ENCODE results near the gene TIMP1. TPM values are rescaled to one million over a fixed set of nuclear protein-coding genes. Genes with fewer than 3 reads are reported as not detected.

TIMP1 gene
- total and polyA plus RNA-seq, 12 donors: 176 to 3,693 (median 704) TPM

- WGBS, 4 donors: 70 to 73% (median 71%) methylated on average over 8 to 9 of the region's 9 CpGs
- Histone ChIP-seq H3K9me3 (replicated peaks in 1 of 3) (no peaks in the 10 kb centered on the region), H3K4me3 (no peak overlapping the region), H3K4me1 (replicated peaks in 1 of 2) (no peaks in the 10 kb centered on the region), H3K27me3 (peaks cover 6% of the 10 kb centered on the region), H3K36me3 (replicated peaks in 1 of 2) (no peaks in the 10 kb centered on the region), H3K27ac (no peak overlapping the region)
- intact Hi-C loops (cut with DNase I): no loop called here
- TF ChIP-seq POLR2A (IDR thresholded peaks at IDR 0.05): no peak
- TF ChIP-seq, protein P1, sequence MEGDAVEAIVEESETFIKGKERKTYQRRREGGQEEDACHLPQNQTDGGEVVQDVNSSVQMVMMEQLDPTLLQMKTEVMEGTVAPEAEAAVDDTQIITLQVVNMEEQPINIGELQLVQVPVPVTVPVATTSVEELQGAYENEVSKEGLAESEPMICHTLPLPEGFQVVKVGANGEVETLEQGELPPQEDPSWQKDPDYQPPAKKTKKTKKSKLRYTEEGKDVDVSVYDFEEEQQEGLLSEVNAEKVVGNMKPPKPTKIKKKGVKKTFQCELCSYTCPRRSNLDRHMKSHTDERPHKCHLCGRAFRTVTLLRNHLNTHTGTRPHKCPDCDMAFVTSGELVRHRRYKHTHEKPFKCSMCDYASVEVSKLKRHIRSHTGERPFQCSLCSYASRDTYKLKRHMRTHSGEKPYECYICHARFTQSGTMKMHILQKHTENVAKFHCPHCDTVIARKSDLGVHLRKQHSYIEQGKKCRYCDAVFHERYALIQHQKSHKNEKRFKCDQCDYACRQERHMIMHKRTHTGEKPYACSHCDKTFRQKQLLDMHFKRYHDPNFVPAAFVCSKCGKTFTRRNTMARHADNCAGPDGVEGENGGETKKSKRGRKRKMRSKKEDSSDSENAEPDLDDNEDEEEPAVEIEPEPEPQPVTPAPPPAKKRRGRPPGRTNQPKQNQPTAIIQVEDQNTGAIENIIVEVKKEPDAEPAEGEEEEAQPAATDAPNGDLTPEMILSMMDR (IDR thresholded peaks at IDR 0.05): no peak
- peak in 2 of 7 donors; percentile 11 to 53 for DNase-seq
Measured at GRCh38 chrX:47608130-47608810, 26.0 kb downstream of the TIMP1 start.

DNA sequence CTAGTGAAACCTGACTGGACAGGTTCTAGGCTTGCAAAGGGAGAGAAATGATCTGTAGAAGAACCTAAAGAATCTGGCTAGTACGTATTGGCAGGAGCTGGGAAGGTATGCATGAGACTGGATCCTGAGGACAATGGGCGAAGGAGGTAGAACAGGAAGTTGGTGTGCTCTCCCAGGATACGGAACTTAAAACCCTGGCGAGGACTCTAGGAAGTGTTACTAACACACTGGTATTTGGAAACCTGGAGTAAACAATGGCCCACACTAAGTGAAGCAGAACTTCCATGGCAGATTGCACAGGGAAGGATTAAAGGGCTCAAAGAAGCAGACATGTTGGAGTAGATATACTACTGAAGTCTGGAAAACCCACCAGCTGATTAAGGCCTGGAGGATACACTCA, 28.3 kb downstream of the TIMP1 start:
- Histone ChIP-seq H3K4me1 (replicated peaks in 1 of 2) (no peaks in the 10 kb centered on the region), H3K27me3 (no peaks in the 10 kb centered on the region), H3K9me3 (replicated peaks in 1 of 3) (no peaks in the 10 kb centered on the region), H3K36me3 (replicated peaks in 1 of 2) (no peaks in the 10 kb centered on the region), H3K27ac (no peak overlapping the region), H3K4me3 (no peak overlapping the region)
- 78 to 81% (median 79%) methylated on average over 4 of the region's 4 CpGs for WGBS, 4 donors
- no peak for TF ChIP-seq POLR2A (IDR thresholded peaks at IDR 0.05)
- TF ChIP-seq, protein P1 (IDR thresholded peaks at IDR 0.05): no peak
- intact Hi-C loops (cut with DNase I): no loop called here
- DNase-seq: no peak

DNA sequence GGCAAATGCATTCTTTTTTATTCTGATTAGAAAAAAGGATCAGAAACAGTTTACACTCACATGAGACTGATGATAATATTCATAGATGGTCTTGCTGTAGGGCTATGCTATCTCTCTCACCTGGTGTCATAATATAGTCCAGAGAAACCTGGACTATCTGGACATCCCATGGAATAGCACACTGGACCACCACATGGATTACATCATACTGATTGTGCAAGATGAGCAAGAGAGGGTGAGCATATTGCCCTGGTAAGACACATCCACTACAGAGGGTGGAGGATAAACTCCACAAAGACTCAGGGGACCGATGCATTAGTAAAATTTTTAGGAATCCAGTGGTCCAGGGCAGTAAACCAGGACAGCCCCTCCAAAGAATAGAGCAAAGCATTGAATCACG, 29.3 kb downstream of the TIMP1 start:
- TF ChIP-seq, protein P1 (IDR thresholded peaks at IDR 0.05): no peak
- no peaks in the 10 kb centered on the region for H3K4me1 ChIP-seq (replicated peaks in 1 of 2)
- no peak for DNase-seq
- H3K27me3 ChIP-seq: no peaks in the 10 kb centered on the region
- no peak overlapping the region for H3K4me3 ChIP-seq
- no peak overlapping the region for H3K27ac ChIP-seq
- no peaks in the 10 kb centered on the region for H3K36me3 ChIP-seq (replicated peaks in 1 of 2)
- intact Hi-C loops (cut with DNase I): no loop called here
- no peaks in the 10 kb centered on the region for H3K9me3 ChIP-seq (replicated peaks in 1 of 3)
- WGBS, 4 donors: 43 to 85% (median 78%) methylated on average over 2 of the region's 2 CpGs; no CpG with 5 or more reads in 1 of the 4 donors

GRCh38 chrX:47611926-47612325, 29.7 kb downstream of the TIMP1 start:
- WGBS, 4 donors: 56 to 86% (median 74%) methylated on average over 1 to 2 of the region's 2 CpGs
- peaks cover under 1% of the 10 kb centered on the region for H3K27me3 ChIP-seq
- intact Hi-C loops (cut with DNase I): no loop called here
- H3K36me3 ChIP-seq (replicated peaks in 1 of 2): no peaks in the 10 kb centered on the region
- no peak overlapping the region for H3K27ac ChIP-seq
- no peaks in the 10 kb centered on the region for H3K4me1 ChIP-seq (replicated peaks in 1 of 2)
- DNase-seq: peak in 2 of 7 donors; percentile 5 to 21
- no peaks in the 10 kb centered on the region for H3K9me3 ChIP-seq (replicated peaks in 1 of 3)
- no peak overlapping the region for H3K4me3 ChIP-seq
- TF ChIP-seq POLR2A (IDR thresholded peaks at IDR 0.05): no peak
- TF ChIP-seq, protein P1 (IDR thresholded peaks at IDR 0.05): no peak
